ENCODE results near the gene ACIN1. TPM values are rescaled to one million over a fixed set of nuclear protein-coding genes. Genes with fewer than 3 reads are reported as not detected.

Gene ACIN1
- total RNA-seq, 2 experiments from 2014 or later: 212 to 214 TPM

GRCh38 chr14:23077962-23078361 is 17.0 kb downstream of the ACIN1 start:
- H3K4me1 Mint-ChIP-seq: peaks cover 4% of the 10 kb centered on the region
- H3K27me3 Mint-ChIP-seq: no peaks in the 10 kb centered on the region

GRCh38 chr14:23076785-23077408 is 18.0 kb downstream of the ACIN1 start:
- Mint-ChIP-seq H3K27me3 (no peaks in the 10 kb centered on the region), H3K4me3 (no peak overlapping the region), H3K9me3 (no peaks in the 10 kb centered on the region), H3K4me1 (peaks cover 4% of the 10 kb centered on the region), H3K36me3 (peaks cover 25% of the 10 kb centered on the region), H3K27ac (no peak overlapping the region)
- POLR2A ChIA-PET: interaction anchor here (0.6 to 1.7 kb wide), 3 partner anchors 15 to 43 kb away, joined by 4 to 6 read pairs (median 4); partner anchors contain the start of genes ACIN1 and C14orf119
- DNase-seq (no peak), ATAC-seq (ENCODE audit: low read depth) (no peak)

More at GRCh38 chr14:23077962-23078361, 17.0 kb downstream of the ACIN1 start:
- H3K4me3 Mint-ChIP-seq: no peak overlapping the region
- no peaks in the 10 kb centered on the region for H3K9me3 Mint-ChIP-seq
- H3K27ac Mint-ChIP-seq: no peak overlapping the region
- POLR2A ChIA-PET: interaction anchor here (0.6 to 1.7 kb wide), 2 partner anchors 18 to 121 kb away, joined by 3 to 4 read pairs; partner anchors contain the start of genes ACIN1, C14orf119 and HAUS4
- ATAC-seq (ENCODE audit: low read depth): no peak
- DNase-seq: no peak
- H3K36me3 Mint-ChIP-seq: peaks cover 25% of the 10 kb centered on the region

GRCh38 chr14:23074906-23075305 is 20.0 kb downstream of the ACIN1 start:
- ATAC-seq (ENCODE audit: low read depth) (no peak), DNase-seq (no peak)
- Mint-ChIP-seq H3K36me3 (peaks cover 15% of the 10 kb centered on the region), H3K9me3 (no peaks in the 10 kb centered on the region), H3K27ac (no peak overlapping the region), H3K4me3 (no peak overlapping the region), H3K4me1 (peaks cover 15% of the 10 kb centered on the region), H3K27me3 (no peaks in the 10 kb centered on the region)
- POLR2A ChIA-PET: no interaction called here

GRCh38 chr14:23071921-23072539 is 22.9 kb downstream of the ACIN1 start:
- Mint-ChIP-seq H3K27ac (peak overlapping the region; percentile 88), H3K4me1 (peaks cover 15% of the 10 kb centered on the region), H3K27me3 (no peaks in the 10 kb centered on the region), H3K36me3 (peaks cover 15% of the 10 kb centered on the region), H3K9me3 (no peaks in the 10 kb centered on the region), H3K4me3 (peak overlapping the region; percentile 93)
- POLR2A ChIA-PET: interaction anchor here (0.6 to 3.2 kb wide), 11 partner anchors 10 to 483 kb away, joined by 3 to 29 read pairs (median 4); partner anchors contain the start of genes ACIN1, C14orf119, DAD1 and PABPN1
- no peak for ATAC-seq (ENCODE audit: low read depth)
- DNase-seq: no peak

- Mint-ChIP-seq H3K27me3 (no peaks in the 10 kb centered on the region), H3K9me3 (no peaks in the 10 kb centered on the region), H3K4me3 (peak overlapping the region; percentile 93), H3K4me1 (peaks cover 15% of the 10 kb centered on the region), H3K27ac (peak overlapping the region; percentile 88), H3K36me3 (peaks cover 15% of the 10 kb centered on the region)
- DNase-seq: peak; percentile 75
- ATAC-seq (ENCODE audit: low read depth): peak; percentile 97
- POLR2A ChIA-PET: interaction anchor here (0.6 to 3.2 kb wide), 13 partner anchors 9 to 482 kb away, joined by 3 to 29 read pairs (median 4); partner anchors contain the start of genes ACIN1, C14orf119, DAD1 and HAUS4
These were observed 23.6 kb downstream of the ACIN1 start for GRCh38 chr14:23071244-23071920.

GRCh38 chr14:23070262-23071129 is 24.4 kb downstream of the ACIN1 start:
- peak overlapping the region; percentile 93 for H3K4me3 Mint-ChIP-seq
- ATAC-seq (ENCODE audit: low read depth): no peak
- no peak for DNase-seq
- H3K36me3 Mint-ChIP-seq: peaks cover 10% of the 10 kb centered on the region
- peak overlapping the region; percentile 88 for H3K27ac Mint-ChIP-seq
- POLR2A ChIA-PET: interaction anchor here (0.6 to 3.2 kb wide), 8 partner anchors 8 to 251 kb away, joined by 3 to 29 read pairs (median 4); partner anchors contain the start of genes ACIN1, C14orf119, HAUS4 and PABPN1
- H3K9me3 Mint-ChIP-seq: no peaks in the 10 kb centered on the region
- H3K27me3 Mint-ChIP-seq: no peaks in the 10 kb centered on the region
- H3K4me1 Mint-ChIP-seq: peaks cover 15% of the 10 kb centered on the region

GRCh38 chr14:23069413-23069806 is 25.5 kb downstream of the ACIN1 start:
- no peaks in the 10 kb centered on the region for H3K27me3 Mint-ChIP-seq

GRCh38 chr14:23068789-23069412 is 26.0 kb downstream of the ACIN1 start:
- peaks cover 10% of the 10 kb centered on the region for H3K36me3 Mint-ChIP-seq
- H3K27me3 Mint-ChIP-seq: no peaks in the 10 kb centered on the region
- H3K4me1 Mint-ChIP-seq: peaks cover 13% of the 10 kb centered on the region
- H3K9me3 Mint-ChIP-seq: no peaks in the 10 kb centered on the region
- H3K27ac Mint-ChIP-seq: peak overlapping the region; percentile 31
- ATAC-seq (ENCODE audit: low read depth): peak; percentile 71
- DNase-seq: no peak
- POLR2A ChIA-PET: interaction anchor here (0.7 to 1.3 kb wide), 5 partner anchors 26 to 86 kb away, joined by 4 to 11 read pairs (median 5); partner anchors contain the start of genes ACIN1 and C14orf119
- peak overlapping the region; percentile 41 for H3K4me3 Mint-ChIP-seq

More at GRCh38 chr14:23069413-23069806, 25.5 kb downstream of the ACIN1 start:
- H3K4me3 Mint-ChIP-seq: no peak overlapping the region
- H3K27ac Mint-ChIP-seq: no peak overlapping the region
- no peak for ATAC-seq (ENCODE audit: low read depth)
- H3K9me3 Mint-ChIP-seq: no peaks in the 10 kb centered on the region
- H3K4me1 Mint-ChIP-seq: peaks cover 13% of the 10 kb centered on the region
- peaks cover 9% of the 10 kb centered on the region for H3K36me3 Mint-ChIP-seq
- POLR2A ChIA-PET: interaction anchor here (1.0 to 1.3 kb wide), 4 partner anchors 26 to 86 kb away, joined by 4 to 11 read pairs (median 7); partner anchors contain the start of genes ACIN1 and C14orf119
- no peak for DNase-seq

GRCh38 chr14:23067847-23068788 is 26.8 kb downstream of the ACIN1 start:
- ATAC-seq (ENCODE audit: low read depth): no peak
- POLR2A ChIA-PET: interaction anchor here (0.7 to 1.3 kb wide), 5 partner anchors 27 to 85 kb away, joined by 4 to 11 read pairs (median 5); partner anchors contain the start of genes ACIN1 and C14orf119
- DNase-seq: no peak
- H3K27me3 Mint-ChIP-seq: no peaks in the 10 kb centered on the region
- no peak overlapping the region for H3K4me3 Mint-ChIP-seq
- H3K9me3 Mint-ChIP-seq: no peaks in the 10 kb centered on the region
- peaks cover 13% of the 10 kb centered on the region for H3K4me1 Mint-ChIP-seq
- H3K27ac Mint-ChIP-seq: peak overlapping the region; percentile 31
- peaks cover 14% of the 10 kb centered on the region for H3K36me3 Mint-ChIP-seq

GRCh38 chr14:23066855-23067744 is 27.8 kb downstream of the ACIN1 start:
- ATAC-seq (ENCODE audit: low read depth) (no peak), DNase-seq (no peak)
- Mint-ChIP-seq H3K4me3 (no peak overlapping the region), H3K9me3 (no peaks in the 10 kb centered on the region), H3K36me3 (peaks cover 14% of the 10 kb centered on the region), H3K27me3 (no peaks in the 10 kb centered on the region), H3K4me1 (peaks cover 13% of the 10 kb centered on the region), H3K27ac (no peak overlapping the region)
- POLR2A ChIA-PET: no interaction called here

All from activated naive CD8-positive, alpha-beta T cell treated with anti-CD3 and anti-CD28 coated beads, Interleukin-2, amount 10 ng/mL, durations not matched to agents 7 days and 5 days (primary cell).